GF-D8 (cell line): ENCODE results near the gene SULT1B1.

Source experiments
- DNase-seq: peaks from one replicate; lab custom pipeline; 2025; lab: John Stamatoyannopoulos, UW

Gene SULT1B1

DNA sequence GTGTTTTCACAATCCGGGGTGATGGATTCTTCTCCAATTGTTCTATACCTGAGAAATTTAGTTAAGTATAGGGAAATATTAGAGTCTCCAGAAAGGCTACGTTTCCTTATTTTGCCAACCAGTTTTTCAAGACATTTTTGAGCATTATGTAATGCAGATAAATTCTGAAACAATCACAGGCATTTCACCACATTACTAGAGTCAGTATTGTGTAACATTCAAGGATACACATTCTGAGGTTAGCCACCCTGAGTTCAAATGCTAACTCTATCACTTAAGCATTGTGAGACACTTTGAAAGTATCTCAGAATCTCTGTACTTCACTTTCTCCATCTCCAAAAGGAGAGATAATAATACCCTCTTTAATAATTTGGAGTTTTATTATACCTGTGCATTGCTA is 10.6 kb downstream of the SULT1B1 start:
- DNase-seq, result peak; percentile 34

DNA sequence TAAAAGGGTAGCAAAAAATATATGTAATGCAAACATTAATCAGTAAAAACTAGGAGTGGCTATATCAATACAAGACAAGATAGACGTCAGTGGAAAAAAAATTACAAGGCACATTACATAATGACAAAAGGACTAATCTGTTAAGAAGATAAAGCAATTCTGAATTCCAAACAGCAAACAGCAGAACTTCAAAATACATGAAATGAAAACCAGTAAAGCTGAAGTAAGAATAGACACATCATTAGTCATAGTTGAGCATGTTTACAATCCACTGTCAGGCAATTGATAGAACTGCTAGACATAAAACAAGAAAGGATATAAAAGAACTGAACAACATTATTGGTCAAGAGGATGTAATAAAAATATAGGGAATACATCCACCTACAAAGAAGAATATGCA is 12.2 kb downstream of the SULT1B1 start:
- DNase-seq, result no peak

DNA sequence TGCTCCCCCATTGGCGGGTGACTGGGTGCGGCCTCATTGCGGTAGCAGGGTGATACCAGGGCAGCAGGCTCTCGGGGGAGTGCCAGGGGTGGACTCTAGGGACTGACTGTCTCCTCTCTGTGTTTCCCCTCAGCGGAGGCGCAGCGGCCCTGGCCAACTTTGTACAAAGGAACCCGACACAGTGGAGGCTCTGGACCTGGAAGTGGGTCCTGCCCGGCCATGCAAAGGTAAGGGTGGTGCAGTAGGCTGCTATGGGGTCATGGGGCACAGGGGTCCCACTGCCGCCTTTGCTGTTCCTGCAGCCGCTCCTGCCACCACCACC is 16.3 kb downstream of the SULT1B1 start:
- DNase-seq, result no peak

DNA sequence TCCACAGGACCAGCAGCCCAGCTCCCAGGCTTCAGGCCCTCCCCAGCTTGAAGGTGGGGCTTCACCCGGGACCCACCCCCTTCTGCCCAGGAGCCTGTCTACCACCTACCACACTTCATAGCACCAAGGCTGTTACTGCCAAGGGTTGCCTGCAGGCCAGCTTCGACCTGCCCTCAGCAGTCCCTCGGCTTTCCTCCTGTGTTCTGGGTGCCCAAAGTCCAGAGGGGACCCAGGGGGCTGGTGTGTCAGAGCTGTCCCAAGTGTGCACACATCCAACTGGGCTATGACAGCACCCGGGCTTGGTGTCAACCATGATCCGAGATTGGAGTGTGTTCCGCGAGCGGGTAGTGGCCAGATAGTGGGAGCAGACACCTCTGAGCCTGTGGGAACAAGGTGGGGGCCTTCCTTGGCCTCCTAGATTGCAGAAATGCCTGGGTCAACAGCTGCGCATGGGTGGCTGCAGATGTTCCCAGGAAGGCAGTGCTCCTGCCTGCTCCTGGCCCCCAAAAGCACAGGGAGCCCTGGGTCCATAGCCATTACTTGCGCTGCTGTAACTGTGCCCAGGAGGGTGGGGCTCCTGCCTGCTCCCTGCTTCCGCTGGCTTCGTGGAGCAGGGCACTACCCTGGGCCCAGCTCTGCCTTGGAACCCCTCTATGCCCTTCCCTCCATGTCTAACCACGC is 16.8 kb downstream of the SULT1B1 start:
- DNase-seq, result no peak

DNA sequence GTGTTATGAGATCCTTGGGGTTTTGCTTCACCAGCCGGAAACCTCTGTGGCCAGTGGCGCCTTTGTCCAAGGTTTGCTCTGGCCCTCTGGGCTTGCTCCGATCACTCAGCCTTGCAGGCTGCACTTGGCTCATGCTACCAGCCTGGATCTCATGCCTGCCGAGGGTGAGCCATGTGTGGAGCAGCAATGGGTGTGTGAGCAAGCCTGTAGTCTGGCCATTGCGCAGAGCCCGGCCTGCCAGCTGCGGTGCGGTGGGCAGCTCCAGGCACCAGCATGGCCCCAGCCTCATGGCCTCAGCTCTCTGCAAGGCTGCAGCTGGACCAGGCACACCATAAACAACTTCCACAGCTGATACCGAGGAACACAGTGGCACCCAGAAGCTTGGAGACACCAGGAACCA is 17.8 kb downstream of the SULT1B1 start:
- no peak for DNase-seq

DNA sequence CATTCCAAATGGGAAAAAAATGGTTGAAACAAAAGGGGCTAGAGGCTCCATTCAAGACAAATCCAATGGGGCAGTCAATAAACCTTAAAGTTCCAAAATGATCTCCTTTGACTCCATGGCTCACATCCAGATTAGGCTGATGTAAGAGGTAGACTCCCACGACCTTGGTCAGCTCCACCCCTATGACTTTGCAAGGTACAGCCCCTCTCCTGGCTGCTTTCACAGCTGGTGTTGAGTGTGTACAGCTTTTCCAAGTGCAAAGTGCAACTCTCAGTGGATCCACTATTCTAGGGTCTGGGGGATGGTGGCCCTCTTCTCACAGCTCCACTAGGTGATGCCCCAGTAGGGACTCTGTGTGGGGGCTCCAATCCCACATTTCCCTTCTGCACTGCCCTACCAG is 21.5 kb downstream of the SULT1B1 start:
- DNase-seq, result no peak

DNA sequence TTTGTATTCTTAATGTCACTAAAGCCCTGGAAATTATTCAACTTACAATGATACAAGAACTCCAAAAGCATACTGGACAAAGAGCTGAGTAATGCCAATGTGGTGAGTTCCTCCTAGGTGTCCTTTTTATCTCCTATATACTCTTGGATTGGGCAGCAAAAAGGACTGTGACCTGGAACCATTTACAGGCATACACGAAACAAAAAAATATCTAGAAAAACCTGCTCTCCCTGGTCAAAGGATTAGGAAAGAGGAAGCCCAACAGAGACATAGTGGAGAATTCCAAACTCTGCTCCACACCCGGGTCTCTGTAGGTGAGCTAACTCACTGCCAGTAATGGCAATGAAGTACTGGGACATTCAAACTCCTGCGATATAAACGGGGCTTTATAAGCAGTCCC is 25.3 kb downstream of the SULT1B1 start:
- no peak for DNase-seq

DNA sequence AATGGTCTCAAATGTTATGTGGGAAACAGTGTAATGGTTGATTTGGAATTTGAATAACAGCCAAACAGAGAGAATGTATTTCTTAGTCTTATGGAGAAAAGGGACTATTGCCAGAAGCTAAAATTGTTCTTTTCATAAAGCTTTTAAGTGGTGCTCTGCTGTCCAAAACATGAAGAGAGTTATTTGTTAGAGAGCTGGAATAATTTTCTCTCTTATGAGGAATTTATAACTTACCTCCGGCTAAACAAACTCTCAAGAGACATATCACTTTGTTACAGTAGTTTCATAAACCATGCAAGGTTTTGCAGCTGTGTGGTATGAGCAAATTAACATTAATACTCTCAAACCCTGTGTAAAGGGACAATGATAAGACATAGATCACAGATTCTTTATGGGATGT is 28.6 kb downstream of the SULT1B1 start:
- DNase-seq, result no peak

DNA sequence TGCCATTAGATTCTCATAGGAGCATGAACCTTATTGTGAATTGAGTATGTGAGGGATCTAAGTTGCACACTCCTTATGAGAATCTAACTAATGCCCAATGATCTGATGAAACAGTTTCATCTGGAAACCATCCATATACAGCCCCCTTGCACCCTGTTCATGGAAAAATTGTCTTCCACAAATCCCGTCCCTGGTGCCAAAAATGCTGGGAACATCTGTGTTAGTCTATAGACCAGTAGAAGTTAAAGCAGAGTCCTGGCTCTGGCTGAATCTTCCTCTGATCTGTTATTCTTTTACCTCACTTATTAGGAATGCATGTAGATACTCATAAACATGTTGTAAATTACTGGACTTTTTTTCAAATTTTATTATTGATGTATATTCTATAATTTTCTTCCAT is 29.2 kb downstream of the SULT1B1 start:
- DNase-seq, result no peak

DNA sequence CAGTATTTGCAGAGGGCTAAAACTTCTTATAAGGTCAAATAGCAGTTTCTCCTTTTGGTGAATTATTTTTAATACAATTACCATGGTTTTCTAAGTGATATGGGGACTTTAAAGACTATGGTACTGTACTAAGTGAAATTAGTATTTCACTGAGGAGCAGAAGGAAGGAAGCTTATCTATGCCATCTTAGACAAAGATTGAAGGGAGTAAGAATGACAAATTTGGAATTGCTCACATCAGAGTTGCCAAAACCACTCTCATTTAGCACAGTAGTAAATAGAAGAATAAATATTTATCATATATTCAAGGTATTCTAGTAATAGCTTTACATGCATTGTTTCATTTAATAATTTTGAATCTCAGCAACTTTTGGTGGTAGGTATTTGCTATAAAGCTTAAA is 30.4 kb downstream of the SULT1B1 start:
- DNase-seq, result no peak

DNA sequence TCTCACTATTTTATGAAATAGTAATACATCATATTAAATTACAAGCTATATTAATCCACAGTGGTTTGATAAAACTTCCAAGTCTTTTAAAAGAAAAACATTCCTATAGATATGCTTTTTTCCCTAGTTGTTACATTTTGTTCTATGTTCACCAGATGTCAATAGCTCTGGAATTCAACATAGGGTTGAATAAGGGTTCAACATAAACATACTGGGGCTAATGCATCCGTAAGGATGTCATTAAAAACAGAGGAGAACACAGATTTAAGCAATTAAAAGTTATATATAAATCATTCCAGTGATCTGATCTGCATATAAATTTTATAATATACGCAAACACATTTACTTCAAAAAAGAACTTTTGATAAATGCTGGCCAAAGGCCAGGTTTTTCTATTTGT is 32.5 kb downstream of the SULT1B1 start:
- no peak for DNase-seq

DNA sequence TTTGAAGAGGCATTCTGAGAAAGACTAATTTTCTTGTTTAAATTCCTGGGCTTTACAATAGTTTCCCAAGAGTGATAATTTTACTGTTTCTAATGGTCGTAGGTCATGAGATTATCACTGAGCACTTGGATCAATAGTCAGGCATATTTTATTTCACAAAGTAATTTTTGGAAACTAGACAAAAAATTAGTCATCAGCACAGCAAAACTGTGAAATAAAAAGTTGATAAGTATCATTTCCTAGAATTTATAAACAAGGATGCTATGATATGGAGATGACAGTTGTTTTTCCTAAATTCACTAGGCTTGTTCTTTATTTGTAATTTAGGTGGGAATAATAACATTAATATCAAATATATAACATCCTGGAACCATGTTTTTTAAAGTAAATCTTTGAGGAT is 33.0 kb downstream of the SULT1B1 start:
- DNase-seq, result no peak

DNA sequence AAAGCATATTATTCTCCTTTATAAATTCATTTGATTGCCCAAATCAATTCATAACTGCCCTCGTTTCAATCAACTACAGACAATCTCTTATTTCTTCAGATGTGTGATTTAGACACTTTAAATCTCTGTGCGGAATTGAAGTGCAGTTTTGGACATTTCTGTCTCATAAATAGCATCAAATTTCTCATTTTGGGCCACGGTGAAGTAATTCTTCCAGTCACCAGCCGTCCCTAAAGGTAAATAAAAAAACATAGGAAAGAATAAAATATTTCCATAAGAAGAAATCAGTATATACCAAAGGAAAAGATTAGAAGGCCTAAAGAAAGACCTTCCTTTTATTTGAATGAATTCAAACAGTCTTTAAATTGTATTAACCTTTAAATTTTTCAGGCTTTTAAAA is 33.4 kb downstream of the SULT1B1 start:
- DNase-seq, result no peak

DNA sequence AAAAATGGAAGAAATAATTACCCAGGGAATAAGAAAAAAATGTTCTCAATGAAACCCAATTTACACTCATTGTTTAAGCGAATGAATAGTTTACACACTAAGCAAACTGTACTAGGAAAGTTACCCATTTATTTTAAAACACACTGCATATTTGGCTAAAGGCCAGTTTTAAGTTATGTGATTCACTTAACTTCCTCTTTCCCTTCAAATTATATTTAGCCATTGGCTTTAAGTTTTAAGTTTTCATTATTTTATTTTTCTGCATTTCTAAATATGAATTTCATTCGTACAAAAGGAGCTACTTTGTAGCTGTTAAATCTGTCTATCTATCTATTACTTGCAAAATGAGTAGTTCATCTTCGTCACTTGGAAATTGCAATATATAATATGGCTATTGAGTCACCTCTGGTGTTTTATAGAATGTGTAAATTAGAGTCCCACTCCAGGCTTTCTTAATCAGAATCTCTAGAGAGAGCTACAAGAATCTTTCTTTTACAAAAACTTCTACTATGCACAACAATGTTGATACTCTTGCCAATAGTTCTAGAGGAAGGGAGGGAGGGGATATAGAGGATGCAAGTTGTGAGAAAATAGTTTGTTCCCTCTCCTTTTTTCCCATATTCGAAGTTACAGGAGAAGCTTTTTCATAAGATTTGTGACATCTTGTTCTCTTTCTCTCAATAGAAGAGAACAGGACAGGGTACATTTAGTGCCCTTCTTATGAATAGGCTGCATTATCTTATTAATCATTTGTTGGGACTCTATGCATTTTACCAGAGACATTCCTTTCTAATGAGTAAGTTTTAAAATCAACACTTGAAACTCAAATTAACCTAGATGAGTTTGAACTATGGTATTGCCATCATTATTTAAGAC is 41.8 kb downstream of the SULT1B1 start:
- DNase-seq, result no peak

DNA sequence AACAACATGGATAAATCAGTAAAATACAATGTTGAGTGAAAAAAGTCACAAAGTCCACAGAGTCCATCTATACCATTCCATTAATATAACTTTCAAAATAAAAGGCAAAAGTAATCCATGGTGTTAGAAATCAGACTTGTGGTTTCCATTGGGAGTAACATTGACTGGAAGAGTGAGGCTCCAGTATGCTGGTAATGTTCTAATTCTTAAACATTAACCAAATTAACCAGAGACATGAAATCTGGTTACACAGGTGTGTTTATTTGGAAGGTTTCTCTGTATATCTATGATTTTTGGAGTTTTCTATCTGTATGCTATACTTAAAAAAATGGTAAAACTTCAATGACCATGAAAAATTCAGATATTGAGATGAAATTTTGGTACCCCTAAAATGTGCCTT is 42.6 kb downstream of the SULT1B1 start:
- DNase-seq, result no peak

DNA sequence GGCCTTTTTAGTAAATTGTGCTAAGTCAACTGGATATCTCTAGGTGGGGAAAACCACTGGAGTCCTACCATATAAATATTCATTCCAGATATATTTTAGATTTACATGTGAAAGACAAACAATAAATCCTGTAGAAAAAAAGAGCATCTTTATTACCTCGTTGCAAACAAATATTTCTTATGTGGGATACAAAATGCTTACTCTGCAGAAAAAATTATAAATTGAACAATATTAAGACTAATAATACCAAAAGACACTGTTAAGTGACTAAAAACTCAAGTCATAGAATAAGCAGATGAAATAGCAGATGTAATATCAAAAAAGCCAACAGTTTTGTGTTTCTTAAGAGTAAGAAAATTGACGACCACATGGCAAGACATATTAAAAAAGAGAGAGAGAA is 43.8 kb downstream of the SULT1B1 start:
- DNase-seq, result no peak

DNA sequence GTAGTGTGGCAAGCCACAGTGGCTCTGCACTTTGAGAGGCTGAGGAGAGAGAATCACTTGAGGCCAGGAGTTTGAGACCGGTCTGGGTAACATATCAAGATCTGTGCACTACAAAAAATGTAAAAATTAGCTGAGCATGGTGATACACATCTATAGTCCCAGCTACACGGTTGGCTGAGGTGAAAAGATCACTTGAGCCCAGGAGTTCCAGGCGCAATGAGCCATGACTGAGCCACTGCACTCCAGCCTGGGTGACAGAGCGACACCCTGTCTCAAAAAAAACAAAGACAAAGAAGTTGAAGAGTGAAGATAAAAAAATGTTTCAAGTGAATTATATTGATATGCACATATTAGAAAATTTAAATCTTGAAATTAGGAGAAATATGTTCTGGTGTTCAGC is 46.3 kb downstream of the SULT1B1 start:
- no peak for DNase-seq

DNA sequence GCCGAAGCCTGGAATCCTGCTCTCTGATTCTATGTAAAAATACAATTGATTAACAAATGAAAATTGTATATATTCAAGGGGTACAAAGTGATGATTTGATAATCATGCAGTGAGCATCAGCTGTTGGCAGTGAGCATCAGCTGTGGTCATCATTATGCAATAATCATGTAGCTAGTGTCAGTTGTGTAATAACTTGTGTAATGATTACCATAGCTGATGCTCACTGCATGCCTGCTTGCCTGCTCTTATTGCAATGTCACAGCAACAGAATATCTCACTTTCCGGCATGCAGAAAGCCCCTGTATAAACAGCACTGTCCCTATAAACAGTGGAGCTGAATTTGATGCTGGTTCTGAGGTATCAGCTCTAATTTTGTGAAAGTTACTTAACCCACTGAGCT is 46.8 kb downstream of the SULT1B1 start:
- no peak for DNase-seq

DNA sequence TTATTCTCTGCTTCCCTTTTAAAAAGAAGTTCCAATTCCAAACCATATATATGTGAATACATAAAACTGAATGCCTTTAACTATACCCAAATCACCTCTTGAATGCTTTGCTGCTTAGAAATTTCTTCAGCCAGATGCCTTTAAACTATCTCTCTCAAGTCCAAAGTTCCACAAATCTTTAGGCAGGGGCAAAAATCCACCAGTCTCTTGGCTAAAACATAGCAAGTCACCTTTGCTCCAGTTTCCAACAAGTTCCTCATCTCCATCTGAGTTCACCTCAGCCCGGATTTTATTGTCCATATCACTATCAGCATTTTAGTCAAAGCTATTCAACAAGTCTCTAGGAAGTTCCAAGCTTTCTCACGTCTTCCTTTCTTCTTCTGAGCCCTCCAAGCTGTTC is 49.8 kb downstream of the SULT1B1 start:
- DNase-seq, result no peak

DNA sequence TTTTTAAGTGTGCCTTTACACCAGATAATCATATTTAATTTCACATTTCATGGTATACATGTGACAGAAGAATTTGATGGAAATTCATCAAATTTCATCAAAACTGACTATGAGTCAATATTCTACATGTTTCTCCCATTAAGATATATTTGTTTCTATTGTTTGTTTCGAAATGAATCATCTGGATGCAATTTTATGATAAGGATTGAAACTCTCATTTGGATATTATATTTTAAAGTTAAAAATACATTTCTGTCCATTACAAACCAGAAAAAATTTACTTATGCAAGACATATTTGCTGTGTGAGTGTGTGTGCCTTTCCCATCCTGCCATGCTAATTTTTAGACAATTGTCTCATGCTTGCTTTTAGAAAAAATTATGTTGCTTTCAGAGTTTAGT is 52.2 kb downstream of the SULT1B1 start:
- DNase-seq, result no peak

DNA sequence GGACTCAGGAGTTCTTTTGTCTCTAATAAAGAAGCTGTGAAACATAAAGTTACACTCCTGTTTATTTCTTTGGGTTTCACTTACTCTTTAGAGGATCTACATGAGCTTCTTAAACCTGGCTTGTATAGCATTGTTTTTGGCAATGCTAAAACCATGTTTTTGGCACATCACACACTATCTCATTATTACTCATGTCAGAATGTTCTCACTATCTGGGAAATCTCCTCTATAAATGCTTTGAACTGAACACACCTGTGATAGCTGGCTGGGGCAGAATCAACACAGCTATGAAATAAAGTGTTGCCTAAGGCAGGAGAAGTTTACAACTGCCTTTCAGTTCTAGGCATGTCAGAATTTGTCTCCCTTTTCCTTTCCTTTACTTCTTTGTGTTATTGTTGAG is 52.6 kb downstream of the SULT1B1 start:
- no peak for DNase-seq

DNA sequence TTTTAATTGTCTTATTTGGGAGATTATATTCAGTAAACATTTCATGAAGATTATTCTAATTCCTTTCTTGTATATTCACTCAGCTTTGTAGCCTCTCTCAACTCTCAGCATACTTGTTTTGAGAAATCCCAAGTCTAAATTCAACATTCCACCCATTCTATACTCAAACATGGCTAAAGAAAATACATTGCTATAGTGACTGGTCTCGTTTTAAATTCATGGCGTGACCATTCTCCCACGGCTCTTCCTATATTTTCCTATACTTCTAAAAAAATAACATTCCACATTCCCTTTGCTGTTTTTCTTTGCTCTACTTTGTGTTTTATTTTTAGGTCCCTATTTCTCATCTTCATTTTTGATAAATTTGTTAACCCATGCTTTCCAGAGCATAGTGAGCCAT is 58.2 kb downstream of the SULT1B1 start:
- DNase-seq, result no peak

DNA sequence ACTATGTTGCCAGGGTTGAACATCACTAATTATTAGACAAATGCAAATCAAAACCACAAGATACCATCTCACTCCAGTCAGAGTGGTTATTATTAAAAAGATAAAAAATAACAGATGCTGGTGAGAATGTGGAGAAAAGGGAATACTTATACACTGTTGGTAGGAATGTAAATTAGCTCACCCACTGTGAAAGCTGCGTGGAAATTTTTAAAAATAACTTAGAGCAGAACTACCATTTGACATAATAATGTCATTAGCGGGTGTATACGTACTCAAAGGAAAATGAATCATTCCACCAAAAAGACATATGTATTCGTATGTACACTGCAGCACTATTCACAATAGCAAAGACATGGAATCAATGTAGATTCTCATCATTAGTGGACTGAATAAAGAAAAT is 58.7 kb downstream of the SULT1B1 start:
- no peak for DNase-seq
